GM20000 (cell line): ENCODE measurements around the gene TMC6.
A peak's percentile ranks its signal among the peaks of the same experiment; 100 is the strongest.

ENCODE experiments used
- DNase-seq: peaks from one replicate; pipeline ENCODE4 v3.0.0; 2012; ENCODE audit warnings: low spot score
- CTCF ChIP-seq: IDR thresholded peaks from 2 replicates; pipeline ENCODE4 v1.5.1; 2012; ENCODE audit warnings: mild to moderate bottlenecking, control low read depth; ENCODE audit errors: extremely low read depth, missing control alignments

Gene TMC6

GRCh38 chr17:78131172-78132083, 2.9 kb upstream of the TMC6 start:
- peak; percentile 60 for DNase-seq
- TF ChIP-seq CTCF, result no peak

GRCh38 chr17:78130437-78131101, 2.0 kb upstream of the TMC6 start, which contains the start of gene TMC8:
TSS of gene TMC8 (plus strand) at chr17:78130771. CDS start at chr17:78131589, 818 bp downstream.
- no peak for TF ChIP-seq CTCF
- peak; percentile 80 for DNase-seq

GRCh38 chr17:78130090-78130436, 1.5 kb upstream of the TMC6 start:
- peak; percentile 30 for DNase-seq
- no peak for TF ChIP-seq CTCF

GRCh38 chr17:78129351-78130089, 965 bp upstream of the TMC6 start:
- peak; percentile 31 for DNase-seq
- no peak for TF ChIP-seq CTCF

GRCh38 chr17:78127888-78128550, 536 bp downstream of the TMC6 start:
- peak; percentile 54 for DNase-seq

More at GRCh38 chr17:78127888-78128550, 536 bp downstream of the TMC6 start:
- no peak for TF ChIP-seq CTCF
